ENCODE measurements around the gene LIM2. TPM values are rescaled to one million over a fixed set of nuclear protein-coding genes. Genes with fewer than 3 reads are reported as not detected.

LIM2 gene
- total and polyA plus RNA-seq, 9 of the 15 experiments (the other 6 are each of a cell fraction or from before 2014, with no cell fraction given) = 0.07 to 0.45 (median 0.18) TPM; not detected in 4

- TF ChIP-seq ZNF655 (CRISPR knock-in tag; IDR thresholded peaks at IDR 0.05) (no peak), HOMEZ (CRISPR knock-in tag; IDR thresholded peaks at IDR 0.05) (no peak), MAFK (IDR thresholded peaks at IDR 0.05; ENCODE audit: low read length) (no peak), ZNF354B (CRISPR knock-in tag; IDR thresholded peaks at IDR 0.05) (no peak), LARP7 (IDR thresholded peaks at IDR 0.05) (peak; percentile 96), MYC (IDR thresholded peaks at IDR 0.05; ENCODE audit: low read depth, low read length) (no peak; the same call in 1 of the 2 replicates), MYC (CRISPR knock-in tag; IDR thresholded peaks at IDR 0.05; ENCODE audit: borderline replicate concordance, low read depth) (peak; percentile 47; the same call in 1 of the 2 replicates), SREBF2 (CRISPR knock-in tag; IDR thresholded peaks at IDR 0.05) (no peak), BACH1 (tag; IDR thresholded peaks at IDR 0.05) (no peak), GABPA (tag; conservative IDR thresholded peaks at IDR 0.05; ENCODE audit: low read depth) (no peak), ZNF324 (CRISPR knock-in tag; IDR thresholded peaks at IDR 0.05) (no peak), ZNF75A (CRISPR knock-in tag; IDR thresholded peaks at IDR 0.05) (no peak), ARID4B (CRISPR knock-in tag; IDR thresholded peaks at IDR 0.05) (no peak)
- TF ChIP-seq, protein P1, sequence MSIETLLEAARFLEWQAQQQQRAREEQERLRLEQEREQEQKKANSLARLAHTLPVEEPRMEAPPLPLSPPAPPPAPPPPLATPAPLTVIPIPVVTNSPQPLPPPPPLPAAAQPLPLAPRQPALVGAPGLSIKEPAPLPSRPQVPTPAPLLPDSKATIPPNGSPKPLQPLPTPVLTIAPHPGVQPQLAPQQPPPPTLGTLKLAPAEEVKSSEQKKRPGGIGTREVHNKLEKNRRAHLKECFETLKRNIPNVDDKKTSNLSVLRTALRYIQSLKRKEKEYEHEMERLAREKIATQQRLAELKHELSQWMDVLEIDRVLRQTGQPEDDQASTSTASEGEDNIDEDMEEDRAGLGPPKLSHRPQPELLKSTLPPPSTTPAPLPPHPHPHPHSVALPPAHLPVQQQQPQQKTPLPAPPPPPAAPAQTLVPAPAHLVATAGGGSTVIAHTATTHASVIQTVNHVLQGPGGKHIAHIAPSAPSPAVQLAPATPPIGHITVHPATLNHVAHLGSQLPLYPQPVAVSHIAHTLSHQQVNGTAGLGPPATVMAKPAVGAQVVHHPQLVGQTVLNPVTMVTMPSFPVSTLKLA (conservative IDR thresholded peaks at IDR 0.05) = peak in 1 of 2 experiments; percentile 53; a peak in 3 of 4 replicates
- TF ChIP-seq, protein P2, sequence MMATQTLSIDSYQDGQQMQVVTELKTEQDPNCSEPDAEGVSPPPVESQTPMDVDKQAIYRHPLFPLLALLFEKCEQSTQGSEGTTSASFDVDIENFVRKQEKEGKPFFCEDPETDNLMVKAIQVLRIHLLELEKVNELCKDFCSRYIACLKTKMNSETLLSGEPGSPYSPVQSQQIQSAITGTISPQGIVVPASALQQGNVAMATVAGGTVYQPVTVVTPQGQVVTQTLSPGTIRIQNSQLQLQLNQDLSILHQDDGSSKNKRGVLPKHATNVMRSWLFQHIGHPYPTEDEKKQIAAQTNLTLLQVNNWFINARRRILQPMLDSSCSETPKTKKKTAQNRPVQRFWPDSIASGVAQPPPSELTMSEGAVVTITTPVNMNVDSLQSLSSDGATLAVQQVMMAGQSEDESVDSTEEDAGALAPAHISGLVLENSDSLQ (IDR thresholded peaks at IDR 0.05) = peak; percentile 73
Observed at GRCh38 chr19:51366389-51367254, 21.2 kb downstream of the LIM2 start (continued).
